ENCODE results near the gene SEMA6A.

Gene SEMA6A

DNA sequence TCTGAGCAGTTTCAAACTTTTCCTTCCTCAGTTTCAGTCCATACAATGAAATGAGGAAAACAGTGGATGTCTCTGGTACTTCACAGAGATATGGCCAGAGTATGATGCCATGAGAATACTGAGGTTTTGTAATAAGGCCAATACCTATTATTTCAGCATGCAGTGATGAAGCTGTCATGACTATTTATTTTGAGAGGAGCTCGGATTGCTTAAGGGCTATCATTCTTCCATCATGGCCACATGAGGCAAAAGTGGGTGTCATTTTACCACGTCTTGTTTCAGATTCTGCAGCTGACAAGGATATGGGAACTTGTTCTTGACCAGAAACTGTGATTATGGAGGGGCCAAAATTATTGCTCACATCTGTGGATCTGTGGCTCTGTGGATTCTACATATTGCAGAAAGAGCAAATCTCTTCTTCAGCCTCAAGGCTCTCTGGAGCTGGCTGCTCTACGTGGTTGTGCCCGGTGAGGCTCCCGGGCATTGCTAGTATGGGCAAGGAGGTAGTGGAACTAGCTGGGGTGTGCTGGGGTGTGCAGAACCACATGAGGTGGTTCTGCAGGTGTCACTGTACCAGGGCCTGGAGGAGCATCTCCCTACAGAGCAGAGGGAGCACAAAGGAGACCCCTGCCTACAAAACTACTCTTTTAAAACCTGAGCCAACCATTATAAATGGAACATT is 180.3 kb downstream of the SEMA6A start:
- no peak for DNase-seq
